Endothelial cell of umbilical vein (primary cell): ENCODE measurements around the gene GFER. TPM values are rescaled to one million over a fixed set of nuclear protein-coding genes. Genes with fewer than 3 reads are reported as not detected.

ENCODE experiments used
- BruUV-seq: library from RNA; stranded (reverse); fragments of 400-500 nt; replicated peaks from 2 replicates; lab custom pipeline; 2021; lab: Mats Ljungman, UMichigan
- CTCF ChIA-PET: fragments of 300-600, 350-600 bp; sonication (Branson Sonifier 250); formaldehyde crosslinking; loops from one replicate; lab custom pipeline; 2021; ENCODE audit warnings: antibody characterized with exemption, inconsistent platforms; lab: Charles Lee
- POLR2A ChIA-PET: fragments of 300-600, 350-600 bp; sonication (Branson Sonifier 250); formaldehyde crosslinking; loops from one replicate; lab custom pipeline; 2021; ENCODE audit warnings: antibody characterized with exemption, inconsistent platforms; lab: Charles Lee
- DNase-seq: peaks from one replicate; pipeline ENCODE4 v3.0.0-alpha.2; 2011; ENCODE audit warnings: low read depth, low spot score
- FAIRE-seq: peaks from 2 replicates; lab custom pipeline; 2011; peaks lifted over from hg19 to GRCh38; lab: Jason Lieb, UNC
- H2AFZ ChIP-seq: 2 replicates; pipeline ENCODE4 v1.6.0; 2012; ENCODE audit warnings: low read depth, low read length, control low read depth, inconsistent platforms
- H3K27ac ChIP-seq: 2 replicates; pipeline ENCODE4 v1.5.1; 2011; ENCODE audit warnings: low read depth, mild to moderate bottlenecking, control low read depth, low read length, moderate library complexity; ENCODE audit not compliant: insufficient read depth
- H3K27me3 ChIP-seq, 2 experiments: 2 replicates each; pipeline versions ENCODE4 v1.6.0 to v1.6.1; 2011; ENCODE audit warnings: low read length in 2 of 2, mixed read lengths in 1 of 2; ENCODE audit not compliant: control insufficient read depth in 2 of 2, insufficient read depth in 2 of 2
- H3K36me3 ChIP-seq, 2 experiments: 2 replicates in 1 of 2; 3 replicates in 1 of 2; pipeline ENCODE4 v1.5.1; 2011; ENCODE audit warnings: low read length in 2 of 2, mild to moderate bottlenecking in 1 of 2, moderate library complexity in 1 of 2; ENCODE audit not compliant: control insufficient read depth in 2 of 2, insufficient read depth in 2 of 2; ENCODE audit errors: extremely low read depth in 1 of 2
- H3K4me1 ChIP-seq: 3 replicates; pipeline ENCODE4 v1.5.1; 2011; ENCODE audit warnings: mild to moderate bottlenecking, low read length; ENCODE audit not compliant: control insufficient read depth, insufficient read depth; ENCODE audit errors: extremely low read depth
- H3K4me2 ChIP-seq: 2 replicates; pipeline ENCODE4 v1.6.1; 2011; ENCODE audit warnings: low read length, control low read depth, mixed read lengths; ENCODE audit not compliant: insufficient read depth
- H3K4me3 ChIP-seq, 3 experiments: fragments of 200-600 bp in 1 of 3; sonication (generic), shearing (Covaris generic) in 1 of 3; replicated peaks in 1 of 3; 2 replicates each; pipeline ENCODE4 v1.5.1; 2011 to 2016; ENCODE audit warnings: control low read depth in 3 of 3, low read length in 3 of 3, mild to moderate bottlenecking in 2 of 3, inconsistent platforms in 1 of 3, low read depth in 1 of 3, moderate library complexity in 1 of 3; ENCODE audit not compliant: insufficient read depth in 1 of 3
- H3K79me2 ChIP-seq: 2 replicates; pipeline ENCODE4 v1.6.0; 2012; ENCODE audit warnings: low read length, inconsistent platforms; ENCODE audit not compliant: control insufficient read depth, insufficient read depth
- H3K9ac ChIP-seq: replicated peaks from 2 replicates; pipeline ENCODE3; 2011; ENCODE audit warnings: low read length, control low read depth; ENCODE audit not compliant: insufficient read depth; ENCODE audit errors: extremely low read depth
- H3K9me1 ChIP-seq: replicated peaks from 3 replicates; pipeline ENCODE4 v1.6.0; 2011; ENCODE audit warnings: mild to moderate bottlenecking, low read length; ENCODE audit not compliant: control insufficient read depth, insufficient read depth; ENCODE audit errors: extremely low read depth
- H3K9me3 ChIP-seq: replicated peaks from 2 replicates; pipeline ENCODE4 v1.5.1; 2012; ENCODE audit warnings: low read length, inconsistent platforms; ENCODE audit not compliant: control insufficient read depth, insufficient read depth
- H4K20me1 ChIP-seq: replicated peaks from 2 replicates; pipeline ENCODE3; 2011; ENCODE audit warnings: mild to moderate bottlenecking, low read length; ENCODE audit not compliant: control insufficient read depth, insufficient read depth; ENCODE audit errors: extremely low read depth
- FOS ChIP-seq: IDR thresholded peaks from 2 replicates; pipeline ENCODE4 v1.6.1; 2011; ENCODE audit warnings: mild to moderate bottlenecking, low read length, moderate library complexity, borderline replicate concordance; ENCODE audit not compliant: insufficient read depth
- GATA2 ChIP-seq: IDR thresholded peaks from 2 replicates; pipeline ENCODE4 v1.7.0; 2011; ENCODE audit warnings: low read depth, mild to moderate bottlenecking, moderate library complexity, mixed read lengths, low read length; ENCODE audit not compliant: insufficient read length, insufficient read depth
- MYC ChIP-seq: IDR thresholded peaks from one replicate; pipeline ENCODE4 v1.6.1; 2011; ENCODE audit warnings: mild to moderate bottlenecking, low read depth, low read length
- POLR2AphosphoS5 ChIP-seq: IDR thresholded peaks from 2 replicates; pipeline ENCODE4 v1.6.1; 2012; ENCODE audit warnings: low read depth, mild to moderate bottlenecking, control low read depth, low read length, moderate library complexity; ENCODE audit not compliant: insufficient read depth
- dilution Hi-C: fragments of 300-500 bp; cut with MboI; formaldehyde crosslinking; loops from one replicate; pipeline ENCODE4 v1.15.0; 2019; ENCODE audit warnings: low sequenced_read_pairs; ENCODE audit not compliant: extremely low pct_ligation_motif_present
- intact Hi-C: fragments of 100-400 bp; cut with micrococcal nuclease; formaldehyde crosslinking; loops from one replicate; pipeline ENCODE4 v1.10.0; 2022
- polyA plus RNA-seq, 4 experiments: library from polyadenylated mRNA; depleted of rRNA in 3 of 4; stranded (reverse) in 3 of 4; unstranded in 1 of 4; fragments of >200 nt; gene quantifications; 2 replicates each; pipeline versions ENCODE4 v1.2.1 to v1.2.3, GENCODE V29; 2011 to 2012; ENCODE audit warnings: missing spikeins in 1 of 4
- total RNA-seq: library from RNA; stranded (reverse); gene quantifications from 2 replicates; pipeline ENCODE4 v1.2.3, GENCODE V29; 2021
- TF ChIP-seq, protein P1 (sequence below), 2 donors: IDR thresholded peaks; 1 replicate in 1 of 2; 2 replicates in 1 of 2; pipeline ENCODE4 v1.5.1; 2011; ENCODE audit warnings: low read length in 2 of 2, mild to moderate bottlenecking in 2 of 2, moderate library complexity in 2 of 2, control low read depth in 1 of 2, inconsistent platforms in 1 of 2, low read depth in 1 of 2; ENCODE audit not compliant: insufficient read depth in 1 of 2; ENCODE audit errors: extremely low read depth in 1 of 2

The GFER gene
- total and polyA plus RNA-seq, 2 donors (not counting 3 experiments of a cell fraction or from before 2014, with no cell fraction given), result 13.7 to 29.9 TPM

- H3K9ac ChIP-seq, result no peak overlapping the region
- H3K4me2 ChIP-seq, result peak overlapping the region; percentile 67
- no peak for TF ChIP-seq GATA2
- no peak for TF ChIP-seq FOS
- TF ChIP-seq, protein P1, sequence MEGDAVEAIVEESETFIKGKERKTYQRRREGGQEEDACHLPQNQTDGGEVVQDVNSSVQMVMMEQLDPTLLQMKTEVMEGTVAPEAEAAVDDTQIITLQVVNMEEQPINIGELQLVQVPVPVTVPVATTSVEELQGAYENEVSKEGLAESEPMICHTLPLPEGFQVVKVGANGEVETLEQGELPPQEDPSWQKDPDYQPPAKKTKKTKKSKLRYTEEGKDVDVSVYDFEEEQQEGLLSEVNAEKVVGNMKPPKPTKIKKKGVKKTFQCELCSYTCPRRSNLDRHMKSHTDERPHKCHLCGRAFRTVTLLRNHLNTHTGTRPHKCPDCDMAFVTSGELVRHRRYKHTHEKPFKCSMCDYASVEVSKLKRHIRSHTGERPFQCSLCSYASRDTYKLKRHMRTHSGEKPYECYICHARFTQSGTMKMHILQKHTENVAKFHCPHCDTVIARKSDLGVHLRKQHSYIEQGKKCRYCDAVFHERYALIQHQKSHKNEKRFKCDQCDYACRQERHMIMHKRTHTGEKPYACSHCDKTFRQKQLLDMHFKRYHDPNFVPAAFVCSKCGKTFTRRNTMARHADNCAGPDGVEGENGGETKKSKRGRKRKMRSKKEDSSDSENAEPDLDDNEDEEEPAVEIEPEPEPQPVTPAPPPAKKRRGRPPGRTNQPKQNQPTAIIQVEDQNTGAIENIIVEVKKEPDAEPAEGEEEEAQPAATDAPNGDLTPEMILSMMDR (IDR thresholded peaks at IDR 0.05; ENCODE audit: extremely low read depth in 1 of 2, insufficient read depth in 1 of 2, low read depth in 1 of 2, low read length in 2 of 2), result no peak
- TF ChIP-seq MYC, result no peak
- no peak for TF ChIP-seq POLR2AphosphoS5
- ChIA-PET CTCF (interaction anchor here (1.6 to 2.2 kb wide), 2 partner anchors 18 to 155 kb away, joined by 6 to 9 read pairs; no protein-coding TSS in a partner anchor), POLR2A (no interaction called here)
- peaks cover 0 to 7% of the 10 kb centered on the region in 2 experiments for H3K36me3 ChIP-seq
- H3K27ac ChIP-seq, result no peak overlapping the region
- intact Hi-C loops (no loop called here), dilution Hi-C loops (no loop called here)
- DNase-seq (no peak), FAIRE-seq (no peak)
- no peaks in the 10 kb centered on the region for H3K9me1 ChIP-seq
- peaks cover 18% of the 10 kb centered on the region for H3K4me1 ChIP-seq
- H2AFZ ChIP-seq, result no peak overlapping the region
- no peaks in the 10 kb centered on the region for H3K9me3 ChIP-seq
- H3K79me2 ChIP-seq, result peaks cover 5% of the 10 kb centered on the region
- peaks cover 36 to 38% of the 10 kb centered on the region in 2 experiments for H3K27me3 ChIP-seq
- no TSS peak for BruUV-seq
- no peak overlapping the region for H3K4me3 ChIP-seq
- H4K20me1 ChIP-seq, result no peaks in the 10 kb centered on the region
Observed at GRCh38 chr16:1985466-1986150, 1.6 kb downstream of the GFER start.
